ENCODE data around the gene ZNF341.
"Not testable (repeated sequence)": the region's sequence is repeated elsewhere in the genome, so short reads cannot be mapped to it uniquely, and the experiment has no call there.

The ZNF341 gene

DNA sequence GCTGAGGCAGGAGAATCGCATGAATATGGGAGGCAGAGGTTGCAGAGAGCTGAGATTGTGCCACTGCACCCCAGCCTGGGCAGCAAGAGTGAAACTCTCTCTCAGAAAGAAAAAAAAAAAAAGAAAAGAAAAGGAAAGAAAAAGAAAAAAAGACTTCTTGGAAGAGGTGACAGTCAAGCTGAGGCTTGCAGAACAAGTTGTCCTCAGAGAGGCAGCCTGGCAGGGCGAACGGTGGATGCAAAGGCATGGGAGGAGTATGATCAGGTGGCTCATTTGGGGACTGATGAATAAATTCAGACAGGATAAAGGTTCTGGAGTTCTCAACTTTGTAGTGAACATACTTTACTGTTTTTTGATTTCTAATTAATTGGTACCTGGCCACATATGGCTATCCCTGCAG is 12.4 kb downstream of the ZNF341 start:
- no peaks in the 10 kb centered on the region for H3K27me3 Mint-ChIP-seq (ENCODE audit: low read depth, poor library complexity)
- TF ChIP-seq, protein P1, sequence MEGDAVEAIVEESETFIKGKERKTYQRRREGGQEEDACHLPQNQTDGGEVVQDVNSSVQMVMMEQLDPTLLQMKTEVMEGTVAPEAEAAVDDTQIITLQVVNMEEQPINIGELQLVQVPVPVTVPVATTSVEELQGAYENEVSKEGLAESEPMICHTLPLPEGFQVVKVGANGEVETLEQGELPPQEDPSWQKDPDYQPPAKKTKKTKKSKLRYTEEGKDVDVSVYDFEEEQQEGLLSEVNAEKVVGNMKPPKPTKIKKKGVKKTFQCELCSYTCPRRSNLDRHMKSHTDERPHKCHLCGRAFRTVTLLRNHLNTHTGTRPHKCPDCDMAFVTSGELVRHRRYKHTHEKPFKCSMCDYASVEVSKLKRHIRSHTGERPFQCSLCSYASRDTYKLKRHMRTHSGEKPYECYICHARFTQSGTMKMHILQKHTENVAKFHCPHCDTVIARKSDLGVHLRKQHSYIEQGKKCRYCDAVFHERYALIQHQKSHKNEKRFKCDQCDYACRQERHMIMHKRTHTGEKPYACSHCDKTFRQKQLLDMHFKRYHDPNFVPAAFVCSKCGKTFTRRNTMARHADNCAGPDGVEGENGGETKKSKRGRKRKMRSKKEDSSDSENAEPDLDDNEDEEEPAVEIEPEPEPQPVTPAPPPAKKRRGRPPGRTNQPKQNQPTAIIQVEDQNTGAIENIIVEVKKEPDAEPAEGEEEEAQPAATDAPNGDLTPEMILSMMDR (IDR thresholded peaks at IDR 0.05) = no peak
- H3K36me3 Mint-ChIP-seq (ENCODE audit: low read depth) = peaks cover 6% of the 10 kb centered on the region
- no peak overlapping the region for H3K4me3 Mint-ChIP-seq
- no peaks in the 10 kb centered on the region for H3K4me1 Mint-ChIP-seq
- H3K27ac Mint-ChIP-seq = no peak overlapping the region
- H3K9me3 Mint-ChIP-seq = peaks cover 4% of the 10 kb centered on the region
- DNase-seq = no peak

DNA sequence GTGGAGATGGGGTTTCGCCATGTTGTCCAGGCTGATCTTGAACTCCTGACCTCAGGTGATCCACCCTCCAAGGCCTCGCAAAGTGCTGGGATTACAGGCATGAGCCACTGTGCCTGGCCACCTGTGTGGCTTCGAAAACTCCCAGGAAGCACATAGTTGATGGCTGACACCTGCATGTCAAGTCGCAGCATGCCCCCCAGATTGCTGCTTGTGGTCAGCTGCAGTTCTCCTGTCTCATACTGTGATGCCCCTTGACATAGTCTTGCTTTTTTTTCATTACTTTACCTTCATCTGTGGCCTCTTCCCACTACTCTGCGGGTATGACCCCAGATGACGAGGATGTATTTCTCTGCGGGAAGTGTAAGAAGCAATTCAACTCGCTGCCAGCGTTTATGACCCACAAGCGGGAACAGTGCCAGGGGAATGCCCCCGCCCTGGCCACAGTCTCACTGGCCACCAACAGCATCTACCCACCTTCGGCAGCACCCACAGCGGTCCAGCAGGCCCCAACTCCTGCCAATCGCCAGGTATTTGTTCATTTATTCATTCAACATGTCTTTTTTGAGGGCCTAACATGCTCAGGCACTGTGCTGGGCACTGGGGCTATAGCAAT is 13.1 kb downstream of the ZNF341 start:
- no peaks in the 10 kb centered on the region for H3K9me3 Mint-ChIP-seq
- no peak overlapping the region for H3K4me3 Mint-ChIP-seq
- no peaks in the 10 kb centered on the region for H3K27me3 Mint-ChIP-seq (ENCODE audit: low read depth, poor library complexity)
- DNase-seq = no peak
- no peak overlapping the region for H3K27ac Mint-ChIP-seq
- H3K36me3 Mint-ChIP-seq (ENCODE audit: low read depth) = peaks cover 6% of the 10 kb centered on the region
- H3K4me1 Mint-ChIP-seq = no peaks in the 10 kb centered on the region
- TF ChIP-seq, protein P1 (IDR thresholded peaks at IDR 0.05) = no peak

DNA sequence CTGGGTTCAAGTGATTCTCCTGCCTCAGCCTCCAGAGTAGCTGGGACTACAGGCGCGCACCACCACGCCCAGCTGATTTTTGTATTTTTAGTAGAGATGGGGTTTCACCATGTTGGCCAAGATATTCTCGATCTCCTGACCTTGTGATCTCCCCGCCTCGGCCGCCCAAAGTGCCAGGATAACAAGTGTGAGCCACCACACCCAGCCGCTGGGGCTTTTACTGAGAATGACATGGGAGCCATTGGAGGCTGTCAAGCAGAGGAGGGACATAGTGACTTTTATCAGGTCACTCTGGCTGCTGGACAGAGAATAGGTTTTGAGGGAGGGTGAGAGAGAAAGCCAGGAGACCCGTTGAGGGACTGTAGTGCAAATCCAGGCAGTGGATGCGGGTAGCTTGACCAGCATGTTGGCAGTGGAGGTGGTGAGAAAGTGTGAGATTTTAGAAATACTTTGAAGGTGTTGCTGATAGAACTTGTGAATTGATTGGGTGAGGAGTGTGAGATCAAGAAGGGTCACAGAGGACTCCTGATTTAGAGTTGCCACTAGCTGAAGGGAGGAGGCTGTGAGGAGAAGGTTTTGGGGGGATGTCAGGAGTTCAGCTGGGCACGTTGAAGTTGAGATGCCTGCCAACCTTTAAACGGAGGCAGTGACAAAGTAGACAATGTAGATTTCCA is 14.7 kb downstream of the ZNF341 start:
- TF ChIP-seq, protein P1 (IDR thresholded peaks at IDR 0.05) = no peak
- H3K4me1 Mint-ChIP-seq = no peaks in the 10 kb centered on the region
- no peak for DNase-seq
- H3K36me3 Mint-ChIP-seq (ENCODE audit: low read depth) = peaks cover 6% of the 10 kb centered on the region
- no peak overlapping the region for H3K4me3 Mint-ChIP-seq
- no peaks in the 10 kb centered on the region for H3K9me3 Mint-ChIP-seq
- no peak overlapping the region for H3K27ac Mint-ChIP-seq
- H3K27me3 Mint-ChIP-seq (ENCODE audit: low read depth, poor library complexity) = no peaks in the 10 kb centered on the region

DNA sequence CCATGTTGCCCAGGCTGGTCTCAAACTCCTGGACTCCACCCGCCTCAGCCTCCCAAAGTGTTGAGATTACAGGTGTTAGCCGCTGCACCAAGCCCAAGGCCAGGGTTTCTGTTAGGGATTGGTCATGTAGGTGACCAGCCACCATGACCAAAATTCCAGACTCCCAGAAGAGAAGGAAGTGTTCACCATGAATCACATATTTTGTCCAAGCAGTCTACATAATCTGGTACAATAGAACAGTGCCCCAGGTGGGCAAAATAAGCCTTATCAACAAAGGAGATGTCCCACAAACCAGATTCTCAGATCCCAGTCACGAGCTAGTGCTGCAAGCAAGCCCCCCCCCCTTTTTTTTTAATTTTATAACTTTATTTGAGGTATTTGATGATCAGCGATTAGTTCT is 20.0 kb downstream of the ZNF341 start:
- TF ChIP-seq, protein P1 (IDR thresholded peaks at IDR 0.05) = no peak
- no peak for DNase-seq
- H3K4me3 Mint-ChIP-seq = no peak overlapping the region
- H3K9me3 Mint-ChIP-seq = no peaks in the 10 kb centered on the region
- H3K36me3 Mint-ChIP-seq (ENCODE audit: low read depth) = peaks cover 13% of the 10 kb centered on the region
- no peak overlapping the region for H3K27ac Mint-ChIP-seq
- no peaks in the 10 kb centered on the region for H3K27me3 Mint-ChIP-seq (ENCODE audit: low read depth, poor library complexity)
- H3K4me1 Mint-ChIP-seq = no peaks in the 10 kb centered on the region

DNA sequence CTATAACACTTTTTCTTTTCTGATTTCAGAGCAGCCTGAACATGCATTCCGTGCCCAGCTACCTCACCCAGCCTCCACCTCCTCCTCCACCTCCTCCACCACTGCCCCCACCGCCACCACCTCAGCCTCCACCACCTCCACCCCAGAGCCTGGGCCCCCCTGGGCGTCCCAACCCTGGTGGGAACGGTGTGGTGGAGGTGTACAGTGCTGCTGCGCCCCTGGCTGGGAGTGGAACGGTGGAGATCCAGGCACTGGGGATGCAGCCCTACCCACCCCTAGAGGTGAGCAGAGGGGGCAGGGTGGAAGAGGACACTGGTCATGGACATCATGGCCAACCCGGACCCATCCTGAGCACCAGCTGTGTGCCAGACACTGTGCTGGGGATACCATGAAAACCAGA is 21.3 kb downstream of the ZNF341 start:
- DNase-seq = no peak
- TF ChIP-seq, protein P1 (IDR thresholded peaks at IDR 0.05) = no peak
- peaks cover 4% of the 10 kb centered on the region for H3K27me3 Mint-ChIP-seq (ENCODE audit: low read depth, poor library complexity)
- H3K36me3 Mint-ChIP-seq (ENCODE audit: low read depth) = peaks cover 24% of the 10 kb centered on the region
- no peaks in the 10 kb centered on the region for H3K4me1 Mint-ChIP-seq
- H3K9me3 Mint-ChIP-seq = peaks cover 5% of the 10 kb centered on the region
- H3K27ac Mint-ChIP-seq = no peak overlapping the region
- H3K4me3 Mint-ChIP-seq = no peak overlapping the region

DNA sequence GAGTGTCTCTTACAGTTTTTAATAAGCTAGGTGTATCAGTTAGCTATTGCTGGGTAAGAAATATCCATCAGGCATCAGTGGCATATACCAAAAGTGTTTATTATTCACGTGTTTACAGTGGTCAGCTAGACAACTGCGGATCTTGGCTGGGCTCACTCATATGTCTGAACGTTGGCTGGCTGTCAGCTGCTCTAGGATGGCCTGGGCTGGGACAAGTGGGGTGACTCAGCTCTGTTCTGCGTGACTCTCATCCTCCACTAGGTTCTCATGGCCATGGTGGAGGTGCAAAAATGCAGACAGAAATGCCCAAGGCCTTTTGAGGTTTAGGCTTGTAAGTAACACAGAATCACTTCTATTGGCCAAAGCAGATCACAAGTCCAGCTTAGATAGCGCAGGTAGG is 22.0 kb downstream of the ZNF341 start:
- H3K4me3 Mint-ChIP-seq = no peak overlapping the region
- H3K36me3 Mint-ChIP-seq (ENCODE audit: low read depth) = peaks cover 24% of the 10 kb centered on the region
- peaks cover 5% of the 10 kb centered on the region for H3K9me3 Mint-ChIP-seq
- H3K27ac Mint-ChIP-seq = no peak overlapping the region
- H3K4me1 Mint-ChIP-seq = no peaks in the 10 kb centered on the region
- peaks cover 4% of the 10 kb centered on the region for H3K27me3 Mint-ChIP-seq (ENCODE audit: low read depth, poor library complexity)
- no peak for DNase-seq
- TF ChIP-seq, protein P1 (IDR thresholded peaks at IDR 0.05) = no peak

DNA sequence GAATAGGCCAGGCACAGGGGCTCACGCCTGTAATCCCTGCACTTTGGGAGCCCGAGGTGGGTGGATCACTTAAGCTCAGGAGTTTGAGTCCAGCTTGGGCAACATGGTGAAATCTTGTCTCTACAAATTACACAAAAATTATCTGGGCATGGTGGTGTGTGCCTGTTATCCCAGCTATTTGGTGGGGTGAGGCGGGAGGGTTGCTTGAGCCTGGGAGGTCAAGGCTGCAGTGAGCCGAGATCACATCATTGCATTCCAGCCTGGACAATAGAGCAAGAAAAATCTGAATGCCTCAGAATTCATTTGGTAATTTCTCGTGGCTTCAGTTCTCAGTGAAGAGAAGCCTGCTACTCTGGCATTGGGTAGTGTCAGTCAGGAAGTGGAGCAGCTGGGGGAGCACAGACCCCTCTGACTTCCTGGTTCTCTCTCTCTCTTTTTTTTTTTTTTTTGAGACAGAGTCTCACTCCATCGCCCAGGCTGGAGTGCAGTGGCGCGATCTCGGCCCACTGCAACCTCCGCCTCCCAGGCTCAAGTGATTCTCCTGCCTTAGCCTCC is 24.2 kb downstream of the ZNF341 start:
- DNase-seq; H3K4me1 Mint-ChIP-seq; H3K27me3 Mint-ChIP-seq (ENCODE audit: low read depth, poor library complexity); H3K4me3 Mint-ChIP-seq; H3K9me3 Mint-ChIP-seq: not testable (repeated sequence)
- H3K27ac Mint-ChIP-seq = peak overlapping the region; percentile 86
- peaks cover 24% of the 10 kb centered on the region for H3K36me3 Mint-ChIP-seq (ENCODE audit: low read depth)

Data from nephron progenitor cell (in vitro differentiated cells).